Thoracic aorta (tissue), 2 donors: Measurements from ENCODE around the gene AK8. TPM values are rescaled to one million over a fixed set of nuclear protein-coding genes. Genes with fewer than 3 reads are reported as not detected.

Experiments
- ATAC-seq: fragments of 150-250 bp; one replicate; pipeline ENCODE4 v1.8.0; 2017; ENCODE audit warnings: low read depth; ENCODE audit not compliant: insufficient number of reproducible peaks, low FRiP score
- DNase-seq: peaks from one replicate; pipeline ENCODE4 v3.0.0-alpha.2; 2020; ENCODE audit warnings: low spot score
- H3K27ac ChIP-seq, 2 donors: fragments of 200-600 bp; sonication (generic); 1 replicate in 1 of 2; 2 replicates in 1 of 2; pipeline ENCODE4 v1.5.1; 2016; ENCODE audit warnings: mild to moderate bottlenecking in 2 of 2, moderate library complexity in 2 of 2
- H3K27me3 ChIP-seq: fragments of 200-600 bp; sonication (generic); replicated peaks from 2 replicates; pipeline ENCODE4 v1.6.0; 2016; ENCODE audit warnings: mild to moderate bottlenecking; ENCODE audit not compliant: insufficient read depth
- H3K36me3 ChIP-seq: fragments of 200-600 bp; sonication (generic); one replicate; pipeline ENCODE4 v1.5.1; 2016
- H3K4me1 ChIP-seq, 2 donors: fragments of 200-600 bp; sonication (generic); 1 replicate in 1 of 2; 2 replicates in 1 of 2; pipeline versions ENCODE4 v1.5.1 to v1.6.0; 2016; ENCODE audit warnings: low read depth in 2 of 2, mild to moderate bottlenecking in 1 of 2; ENCODE audit not compliant: control insufficient read depth in 1 of 2
- H3K4me3 ChIP-seq: fragments of 200-600 bp; sonication (generic); 2 replicates; pipeline ENCODE4 v1.5.1; 2016; ENCODE audit warnings: mild to moderate bottlenecking
- H3K9me3 ChIP-seq: fragments of 200-600 bp; sonication (generic); 2 replicates; pipeline ENCODE4 v1.5.1; 2016
- CTCF ChIP-seq: fragments of 200-600 bp; sonication (generic); IDR thresholded peaks from one replicate; pipeline ENCODE4 v1.5.1; 2019; ENCODE audit warnings: antibody characterized with exemption
- total RNA-seq, 2 donors: library from RNA; depleted of rRNA; stranded (reverse); fragments of >200 nt; gene quantifications; one replicate each; pipeline versions ENCODE4 v1.1.0 to v1.2.3, GENCODE V29; 2016

AK8 gene
- total RNA-seq, 2 donors from 2014 or later: 0.42 to 0.54 TPM

- ATAC-seq: no peak
- H3K4me3 ChIP-seq: no peak overlapping the region
- H3K27me3 ChIP-seq: no peaks in the 10 kb centered on the region
- H3K9me3 ChIP-seq: no peaks in the 10 kb centered on the region
- DNase-seq: no peak
- TF ChIP-seq CTCF: no peak
- H3K36me3 ChIP-seq: peaks cover 3% of the 10 kb centered on the region
- peaks cover 0 to 2% of the 10 kb centered on the region in 2 donors for H3K4me1 ChIP-seq
- H3K27ac ChIP-seq: no peak overlapping the region
These were observed 4.5 kb upstream of the AK8 start for GRCh38 chr9:132882616-132883015.

GRCh38 chr9:132881826-132882225 lies 3.7 kb upstream of the AK8 start:
- ATAC-seq: no peak
- Histone ChIP-seq H3K27ac (no peak overlapping the region), H3K9me3 (no peaks in the 10 kb centered on the region), H3K27me3 (no peaks in the 10 kb centered on the region), H3K4me1 (peaks cover 0 to 5% of the 10 kb centered on the region in 2 donors), H3K36me3 (peaks cover 3% of the 10 kb centered on the region), H3K4me3 (no peak overlapping the region)
- TF ChIP-seq CTCF: no peak
- DNase-seq: no peak

- ATAC-seq: no peak
- no peak for TF ChIP-seq CTCF
- H3K36me3 ChIP-seq: no peaks in the 10 kb centered on the region
- DNase-seq: no peak
- no peaks in the 10 kb centered on the region for H3K9me3 ChIP-seq
- no peaks in the 10 kb centered on the region for H3K27me3 ChIP-seq
- no peak overlapping the region for H3K4me3 ChIP-seq
- peaks cover 0 to 5% of the 10 kb centered on the region in 2 donors for H3K4me1 ChIP-seq
- peak overlapping the region in 1 of 2 donors; percentile 78 for H3K27ac ChIP-seq
These were observed 2.2 kb upstream of the AK8 start for GRCh38 chr9:132880324-132880661.

GRCh38 chr9:132879457-132880323 lies 1.6 kb upstream of the AK8 start:
- DNase-seq: no peak
- Histone ChIP-seq H3K4me1 (peaks cover 0 to 5% of the 10 kb centered on the region in 2 donors), H3K9me3 (no peaks in the 10 kb centered on the region), H3K27ac (peak overlapping the region; percentile 78 to 80), H3K36me3 (no peaks in the 10 kb centered on the region), H3K4me3 (peak overlapping the region; percentile 98), H3K27me3 (no peaks in the 10 kb centered on the region)
- no peak for TF ChIP-seq CTCF
- no peak for ATAC-seq

- peak within 1 kb of the TSS; percentile 78 to 80 for H3K27ac ChIP-seq
- no peaks in the 10 kb centered on the region for H3K36me3 ChIP-seq
- peaks cover 0 to 5% of the 10 kb centered on the region in 2 donors for H3K4me1 ChIP-seq
- DNase-seq: peak; percentile 17
- H3K4me3 ChIP-seq: peak within 1 kb of the TSS; percentile 98
- peak; percentile 46 for ATAC-seq
- H3K9me3 ChIP-seq: no peaks in the 10 kb centered on the region
- H3K27me3 ChIP-seq: no peaks in the 10 kb centered on the region
- no peak for TF ChIP-seq CTCF
These were observed 792 bp upstream of the AK8 start, which contains the start of gene SPACA9 for GRCh38 chr9:132878695-132879456. Gene SPACA9 (plus strand): TSS chr9:132878898. CDS start chr9:132883948, 5,050 bp downstream.
